Epithelial cell of proximal tubule (primary cell): Measurements from ENCODE around the gene BLVRB. TPM values are rescaled to one million over a fixed set of nuclear protein-coding genes. Genes with fewer than 3 reads are reported as not detected.

Experiments used
- DNase-seq: peaks from one replicate; pipeline ENCODE4 v3.0.0-alpha.2; 2011; ENCODE audit warnings: low read depth
- H3K4me3 ChIP-seq: 2 replicates; pipeline ENCODE4 v1.5.1; 2011; ENCODE audit warnings: low read depth, mild to moderate bottlenecking, low read length
- total RNA-seq: library from RNA; depleted of rRNA; stranded (reverse); fragments of >200 nt; gene quantifications from 2 replicates; pipeline ENCODE4 v1.2.3, GENCODE V29; 2015
- TF ChIP-seq, protein P1 (sequence below): conservative IDR thresholded peaks from 2 replicates; pipeline ENCODE4 v1.5.1; 2012; ENCODE audit warnings: low read depth, mild to moderate bottlenecking, low read length

The BLVRB gene
- total RNA-seq, 1 donor from 2014 or later = 34.0 TPM

DNA sequence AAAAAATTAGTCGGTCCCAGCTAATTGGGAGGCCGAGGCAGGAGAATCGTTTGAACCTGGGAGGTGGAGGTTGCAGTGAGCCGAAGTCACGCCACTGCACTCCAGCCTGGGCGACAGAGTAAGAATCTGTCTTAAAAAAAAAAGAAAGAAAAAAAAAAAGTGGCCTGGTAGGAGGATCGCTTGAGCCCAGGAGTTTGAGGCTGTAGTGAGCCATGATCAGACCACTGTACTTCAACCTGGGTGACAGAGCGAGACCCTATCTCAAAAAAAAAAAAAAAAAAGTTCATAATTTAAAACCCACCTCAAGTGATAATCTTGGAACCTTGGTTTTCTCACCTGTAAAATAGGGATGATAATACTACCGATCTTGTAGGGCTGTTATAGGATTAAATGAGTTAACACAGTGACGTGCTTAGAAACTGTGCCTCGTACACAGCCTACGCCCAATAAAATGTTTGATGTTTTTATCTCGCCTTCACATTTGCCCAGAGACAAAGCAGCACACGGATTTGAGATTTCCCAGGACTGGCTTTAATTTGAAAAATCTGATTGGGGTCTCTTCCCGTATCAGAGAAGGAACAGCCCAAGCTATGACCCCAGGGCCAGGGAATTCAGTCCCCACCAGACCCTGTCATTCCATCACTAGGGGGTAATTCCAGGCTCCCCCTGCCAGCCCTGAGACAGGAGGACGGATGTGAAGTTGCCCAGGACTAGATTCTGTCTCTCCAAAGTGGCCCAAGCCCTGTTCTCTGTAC, 43.4 kb downstream of the BLVRB start:
- TF ChIP-seq, protein P1, sequence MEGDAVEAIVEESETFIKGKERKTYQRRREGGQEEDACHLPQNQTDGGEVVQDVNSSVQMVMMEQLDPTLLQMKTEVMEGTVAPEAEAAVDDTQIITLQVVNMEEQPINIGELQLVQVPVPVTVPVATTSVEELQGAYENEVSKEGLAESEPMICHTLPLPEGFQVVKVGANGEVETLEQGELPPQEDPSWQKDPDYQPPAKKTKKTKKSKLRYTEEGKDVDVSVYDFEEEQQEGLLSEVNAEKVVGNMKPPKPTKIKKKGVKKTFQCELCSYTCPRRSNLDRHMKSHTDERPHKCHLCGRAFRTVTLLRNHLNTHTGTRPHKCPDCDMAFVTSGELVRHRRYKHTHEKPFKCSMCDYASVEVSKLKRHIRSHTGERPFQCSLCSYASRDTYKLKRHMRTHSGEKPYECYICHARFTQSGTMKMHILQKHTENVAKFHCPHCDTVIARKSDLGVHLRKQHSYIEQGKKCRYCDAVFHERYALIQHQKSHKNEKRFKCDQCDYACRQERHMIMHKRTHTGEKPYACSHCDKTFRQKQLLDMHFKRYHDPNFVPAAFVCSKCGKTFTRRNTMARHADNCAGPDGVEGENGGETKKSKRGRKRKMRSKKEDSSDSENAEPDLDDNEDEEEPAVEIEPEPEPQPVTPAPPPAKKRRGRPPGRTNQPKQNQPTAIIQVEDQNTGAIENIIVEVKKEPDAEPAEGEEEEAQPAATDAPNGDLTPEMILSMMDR = no peak
- peak overlapping the region; percentile 66 for H3K4me3 ChIP-seq
- DNase-seq = no peak

DNA sequence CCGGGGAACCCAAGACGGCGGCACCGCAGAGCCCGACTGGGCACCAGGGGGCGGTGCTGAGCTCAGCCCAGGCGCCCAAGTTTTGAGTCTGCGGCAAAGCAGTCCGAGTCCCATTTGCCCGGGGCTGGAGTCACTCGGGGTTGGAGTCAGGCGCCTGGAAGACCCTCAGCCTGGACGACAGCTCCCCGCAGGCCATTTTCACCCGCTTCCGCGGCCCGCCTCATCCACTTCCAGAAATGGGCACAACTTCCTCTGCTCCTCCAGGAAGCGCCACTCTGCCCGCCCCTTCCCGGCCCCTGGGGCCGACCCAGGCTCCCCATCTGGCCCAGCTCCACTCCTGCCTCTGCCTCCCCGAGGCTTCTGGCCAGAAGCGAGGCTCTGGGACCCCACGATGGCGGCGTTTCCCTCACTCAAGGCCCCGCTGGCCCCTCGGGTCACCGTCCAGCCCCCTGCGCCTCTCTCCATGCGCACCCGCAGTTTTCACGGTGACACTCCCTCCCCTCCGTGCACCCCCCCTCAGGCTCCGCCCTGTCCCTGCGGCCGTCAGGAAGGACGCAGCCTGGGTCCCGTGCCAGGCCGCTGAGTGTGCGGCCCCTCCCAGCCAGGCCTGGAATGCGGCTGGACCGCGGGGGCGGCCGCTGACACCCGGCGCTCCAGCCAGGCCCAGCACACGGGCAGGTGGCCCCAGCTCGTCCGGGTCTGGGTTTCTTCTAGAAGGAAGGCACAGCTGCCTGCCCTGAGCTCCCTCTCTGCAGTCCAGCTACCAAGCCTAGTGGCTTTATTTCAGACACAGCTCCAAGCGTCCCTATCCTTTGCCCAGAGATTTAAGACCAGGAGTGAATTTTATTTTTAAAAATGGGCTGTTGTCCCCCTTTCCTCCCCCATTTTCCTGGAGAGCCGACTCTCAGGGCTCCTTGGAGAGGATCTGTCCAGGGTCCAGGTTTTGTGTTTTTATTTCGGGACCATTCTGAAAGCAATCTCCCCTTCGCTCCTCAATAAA, 44.5 kb downstream of the BLVRB start:
- peak overlapping the region; percentile 66 for H3K4me3 ChIP-seq
- no peak for DNase-seq
- TF ChIP-seq, protein P1 = peak; percentile 94

DNA sequence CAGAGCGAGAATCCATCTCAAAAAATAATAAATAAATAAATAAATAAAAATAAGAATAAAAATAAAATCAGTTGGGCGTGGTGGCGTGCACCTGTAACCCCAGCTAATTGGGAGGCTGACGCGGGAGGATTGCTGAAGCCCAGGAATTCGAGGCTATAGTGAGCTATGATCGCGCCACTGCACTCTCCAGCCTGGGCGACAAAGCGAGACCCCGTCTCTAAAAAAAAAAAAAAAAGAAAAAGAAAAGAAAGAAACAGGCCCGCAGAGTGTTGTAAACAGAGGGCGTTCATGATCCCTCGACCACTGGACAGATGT, 45.1 kb downstream of the BLVRB start:
- TF ChIP-seq, protein P1 = no peak
- DNase-seq = no peak
- peak overlapping the region; percentile 66 for H3K4me3 ChIP-seq

DNA sequence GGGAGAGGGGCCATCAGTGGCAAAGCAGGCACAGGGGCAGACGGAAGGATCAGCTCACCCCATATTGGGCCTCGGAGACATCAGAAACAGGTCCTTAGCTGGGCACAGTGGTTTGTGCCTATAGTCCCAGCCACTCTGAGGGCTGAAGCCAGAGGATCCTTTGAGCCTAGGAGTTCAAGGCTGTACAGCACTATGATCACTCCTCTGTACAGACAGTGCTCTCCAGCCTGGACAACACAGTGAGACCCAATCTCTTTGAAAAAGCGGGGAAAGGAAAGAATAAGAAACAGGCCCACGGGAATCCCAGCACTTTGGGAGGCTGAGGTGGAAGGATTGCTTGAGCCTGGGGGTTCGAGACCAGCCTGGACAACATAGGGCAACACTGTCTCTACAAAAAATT, 45.8 kb downstream of the BLVRB start:
- TF ChIP-seq, protein P1 = no peak
- H3K4me3 ChIP-seq = no peak overlapping the region
- no peak for DNase-seq

DNA sequence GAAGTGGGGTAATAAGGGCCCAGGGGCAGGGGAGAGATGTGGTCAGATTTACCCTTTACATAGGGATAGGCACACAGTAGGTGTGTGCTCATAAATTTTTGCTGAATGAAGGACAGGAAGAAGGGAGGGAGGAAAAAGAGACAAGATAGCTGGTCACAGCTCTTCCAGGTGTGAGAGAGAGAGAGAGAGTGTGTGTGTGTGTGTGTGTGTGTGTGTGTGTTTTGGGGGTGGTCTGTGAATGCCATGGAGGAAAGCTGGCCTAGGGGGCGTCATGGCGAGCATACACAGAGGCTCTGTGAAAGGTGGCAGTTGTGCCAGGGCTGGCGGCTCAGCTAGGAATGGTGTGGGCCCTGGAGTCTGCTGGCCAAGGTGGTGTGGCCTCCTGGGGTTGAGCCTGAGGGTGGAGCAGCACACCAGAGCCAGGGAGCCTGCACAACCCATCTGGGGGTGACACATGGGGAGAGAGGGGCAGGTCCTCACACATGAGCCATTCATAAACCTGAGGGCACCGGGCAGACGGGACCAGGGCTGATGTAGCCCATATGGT, 46.4 kb downstream of the BLVRB start:
- no peak for DNase-seq
- TF ChIP-seq, protein P1 = no peak
- no peak overlapping the region for H3K4me3 ChIP-seq

DNA sequence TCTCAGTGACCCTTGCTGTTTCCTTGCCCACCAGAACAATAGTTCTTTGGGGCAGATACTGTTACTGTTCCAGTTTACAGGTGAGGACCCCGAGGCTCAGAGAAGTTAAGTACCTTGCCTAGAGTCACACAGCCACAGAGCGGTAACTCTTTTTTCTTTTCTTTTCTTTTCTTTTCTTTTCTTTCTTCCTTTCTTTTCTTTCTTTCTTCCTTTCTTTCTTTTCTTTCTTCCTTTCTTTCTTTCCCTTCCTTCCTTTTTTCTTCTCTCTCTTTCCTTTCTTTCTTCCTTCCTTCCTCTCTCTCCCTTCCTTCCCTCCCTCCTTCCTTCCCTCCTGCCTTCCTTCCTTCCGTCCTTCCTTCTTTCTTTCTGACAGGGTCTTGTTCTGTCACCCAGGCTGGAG, 47.5 kb downstream of the BLVRB start:
- no peak overlapping the region for H3K4me3 ChIP-seq
- TF ChIP-seq, protein P1 = no peak
- no peak for DNase-seq
